Mammary epithelial cell (primary cell): ENCODE data around the gene DDX25.

Source experiments
- CTCF ChIP-seq, 2 donors: IDR thresholded peaks in 1 of 2; conservative IDR thresholded peaks in 1 of 2; 2 replicates each; pipeline ENCODE4 v1.5.1; 2011 to 2012; ENCODE audit warnings: inconsistent platforms in 2 of 2, low read length in 2 of 2, mild to moderate bottlenecking in 2 of 2, control low read depth in 1 of 2, low read depth in 1 of 2; ENCODE audit not compliant: insufficient read depth in 1 of 2; ENCODE audit errors: extremely low read depth in 1 of 2
- EZH2 ChIP-seq: IDR thresholded peaks from 2 replicates; pipeline ENCODE4 v1.6.1; 2012; ENCODE audit warnings: low read length, inconsistent platforms, borderline replicate concordance

GRCh38 chr11:125902927-125903710 is 1.2 kb upstream of the DDX25 start, which contains the start of gene PUS3:
- TF ChIP-seq CTCF (conservative IDR thresholded peaks at IDR 0.05 in 1 of 2, IDR thresholded peaks at IDR 0.05 in 1 of 2; ENCODE audit: extremely low read depth in 1 of 2, insufficient read depth in 1 of 2, low read depth in 1 of 2, low read length in 2 of 2): no peak
- no peak for TF ChIP-seq EZH2
